HG03103 (cell line): ENCODE results near the gene FOXI3.
"Not testable (repeated sequence)": the region's sequence is repeated elsewhere in the genome, so short reads cannot be mapped to it uniquely, and the experiment has no call there.

Experiments used
- ATAC-seq: cut with Tn5 transposase; IDR thresholded peaks from one replicate; pipeline ENCODE4 v1.9.1; 2021; ENCODE audit warnings: low read depth; ENCODE audit not compliant: unreplicated experiment

FOXI3 gene

GRCh38 chr2:88442473-88442872, 10.0 kb downstream of the FOXI3 start:
- ATAC-seq: no peak

- ATAC-seq: no peak
Measured at GRCh38 chr2:88442061-88442460, 10.4 kb downstream of the FOXI3 start.

GRCh38 chr2:88437010-88437409, 15.5 kb downstream of the FOXI3 start:
- no peak for ATAC-seq

- no peak for ATAC-seq
Measured at GRCh38 chr2:88429929-88430328, 22.6 kb downstream of the FOXI3 start.

GRCh38 chr2:88423733-88424132, 28.8 kb downstream of the FOXI3 start:
- no peak for ATAC-seq

- ATAC-seq: not testable (repeated sequence)
Measured at GRCh38 chr2:88419051-88419450, 33.4 kb downstream of the FOXI3 start.

GRCh38 chr2:88416016-88416663, 36.4 kb downstream of the FOXI3 start:
- no peak for ATAC-seq

- ATAC-seq: not testable (repeated sequence)
Measured at GRCh38 chr2:88408870-88409269, 43.6 kb downstream of the FOXI3 start.

GRCh38 chr2:88400037-88400767, 52.3 kb downstream of the FOXI3 start:
- ATAC-seq: no peak

GRCh38 chr2:88398180-88398579, 54.3 kb downstream of the FOXI3 start:
- ATAC-seq: no peak
